CD4-positive, alpha-beta memory T cell (primary cell): Measurements from ENCODE around the gene ATRNL1. TPM values are rescaled to one million over a fixed set of nuclear protein-coding genes. Genes with fewer than 3 reads are reported as not detected.
A peak's percentile ranks its signal among the peaks of the same experiment; 100 is the strongest.

ENCODE experiments used
- CTCF ChIA-PET: fragments of 350-600 bp; sonication (Branson Sonifier 250); formaldehyde crosslinking; loops from one replicate; lab custom pipeline; 2021; ENCODE audit warnings: inconsistent platforms; ENCODE audit not compliant: partially characterized antibody; lab: Charles Lee
- POLR2A ChIA-PET: fragments of 350-600 bp; sonication (Branson Sonifier 250); formaldehyde crosslinking; loops from one replicate; lab custom pipeline; 2021; ENCODE audit not compliant: partially characterized antibody; lab: Charles Lee
- DNase-seq, 5 donors: peaks; one replicate each; pipeline versions ENCODE4 v3.0.0 to v3.0.0-alpha.2; 2020 to 2022; ENCODE audit warnings: mixed read lengths in 1 of 5
- H3K27ac ChIP-seq: one replicate; pipeline ENCODE4 v1.7.0; 2013; ENCODE audit warnings: low read depth, low read length
- H3K27me3 ChIP-seq: 2 replicates; pipeline ENCODE4 v1.7.0; 2013; ENCODE audit warnings: mild to moderate bottlenecking, low read length, moderate library complexity; ENCODE audit not compliant: insufficient read depth
- H3K36me3 ChIP-seq: 2 replicates; pipeline ENCODE4 v1.7.0; 2013; ENCODE audit warnings: mild to moderate bottlenecking, low read length, moderate library complexity; ENCODE audit not compliant: insufficient read depth
- H3K4me1 ChIP-seq: 2 replicates; pipeline ENCODE4 v1.7.0; 2013; ENCODE audit warnings: mild to moderate bottlenecking, low read length, moderate library complexity; ENCODE audit not compliant: insufficient read depth
- H3K4me3 ChIP-seq, 2 donors: one replicate each; pipeline ENCODE4 v1.7.0; 2013; ENCODE audit warnings: low read length in 2 of 2, mild to moderate bottlenecking in 1 of 2
- H3K9me3 ChIP-seq, 2 donors: one replicate each; pipeline ENCODE4 v1.7.0; 2013; ENCODE audit warnings: low read length in 2 of 2, control low read depth in 1 of 2; ENCODE audit not compliant: control insufficient read depth in 1 of 2
- H3K27ac Mint-ChIP-seq, 7 donors: one replicate each; pipeline ENCODE4 v1.8.0; 2020 to 2021; ENCODE audit warnings: mixed read lengths in 7 of 7, mild to moderate bottlenecking in 6 of 7, inconsistent platforms in 3 of 7, moderate library complexity in 3 of 7
- H3K27me3 Mint-ChIP-seq, 2 donors: one replicate each; pipeline ENCODE4 v1.8.0; 2020 to 2021; ENCODE audit warnings: mixed read lengths in 2 of 2
- H3K36me3 Mint-ChIP-seq, 2 donors: one replicate each; pipeline ENCODE4 v1.8.0; 2020 to 2021; ENCODE audit warnings: mixed read lengths in 2 of 2, inconsistent platforms in 1 of 2, mild to moderate bottlenecking in 1 of 2
- H3K4me1 Mint-ChIP-seq, 4 donors: one replicate each; pipeline ENCODE4 v1.8.0; 2020 to 2021; ENCODE audit warnings: mixed read lengths in 4 of 4, mild to moderate bottlenecking in 1 of 4
- H3K4me3 Mint-ChIP-seq, 8 donors: one replicate each; pipeline ENCODE4 v1.8.0; 2020 to 2021; ENCODE audit warnings: mixed read lengths in 8 of 8, mild to moderate bottlenecking in 7 of 8, moderate library complexity in 6 of 8, inconsistent platforms in 3 of 8
- H3K9me3 Mint-ChIP-seq, 8 donors: one replicate each; pipeline ENCODE4 v1.8.0; 2020 to 2021; ENCODE audit warnings: mixed read lengths in 8 of 8, mild to moderate bottlenecking in 5 of 8, inconsistent platforms in 3 of 8, moderate library complexity in 1 of 8
- intact Hi-C: fragments of 100-400 bp; cut with micrococcal nuclease; formaldehyde crosslinking; loops from one replicate; pipeline ENCODE4 v1.15.1; 2023
- polyA plus RNA-seq, 2 donors: library from polyadenylated mRNA; unstranded; fragments of 300-500 nt; fragmentation: Illumina TruSeq; gene quantifications; one replicate each; pipeline ENCODE4 v1.2.3, GENCODE V29; 2021
- total RNA-seq, 2 experiments: library from RNA; stranded (reverse); gene quantifications; one replicate each; pipeline ENCODE4 v1.2.3, GENCODE V29; 2021

Gene ATRNL1
- total and polyA plus RNA-seq, 4 experiments from 2014 or later = 0.23 to 0.50 TPM; not detected in 2

- ChIA-PET CTCF (no interaction called here), POLR2A (no interaction called here)
- H3K36me3 Mint-ChIP-seq = no peaks in the 10 kb centered on the region
These were observed 29.2 kb upstream of the ATRNL1 start for GRCh38 chr10:115063701-115064658.

GRCh38 chr10:115065801-115066200 lies 27.4 kb upstream of the ATRNL1 start:
- intact Hi-C loops = no loop called here
- no peak for DNase-seq
- Histone ChIP-seq H3K36me3 (no peaks in the 10 kb centered on the region), H3K27me3 (peaks cover 3% of the 10 kb centered on the region), H3K27ac (no peak overlapping the region), H3K4me3 (no peak overlapping the region), H3K4me1 (no peaks in the 10 kb centered on the region), H3K9me3 (no peaks in the 10 kb centered on the region)
- Mint-ChIP-seq H3K27ac (no peak overlapping the region), H3K36me3 (no peaks in the 10 kb centered on the region), H3K4me1 (no peaks in the 10 kb centered on the region), H3K9me3 (no peaks in the 10 kb centered on the region), H3K4me3 (no peak overlapping the region), H3K27me3 (peaks cover 11% of the 10 kb centered on the region in 2 donors)
- ChIA-PET POLR2A (no interaction called here), CTCF (no interaction called here)

More at GRCh38 chr10:115063701-115064658, 29.2 kb upstream of the ATRNL1 start:
- Histone ChIP-seq H3K36me3 (no peaks in the 10 kb centered on the region), H3K27ac (no peak overlapping the region), H3K27me3 (no peaks in the 10 kb centered on the region), H3K4me3 (no peak overlapping the region), H3K9me3 (no peaks in the 10 kb centered on the region), H3K4me1 (no peaks in the 10 kb centered on the region)
- Mint-ChIP-seq H3K27me3 (peaks cover 11 to 15% of the 10 kb centered on the region in 2 donors), H3K4me3 (no peak overlapping the region), H3K9me3 (no peaks in the 10 kb centered on the region), H3K27ac (no peak overlapping the region), H3K4me1 (no peaks in the 10 kb centered on the region)
- intact Hi-C loops = no loop called here
- no peak for DNase-seq

GRCh38 chr10:115066528-115066927 lies 26.6 kb upstream of the ATRNL1 start:
- Mint-ChIP-seq H3K27me3 (peaks cover 11% of the 10 kb centered on the region in 2 donors), H3K9me3 (no peaks in the 10 kb centered on the region), H3K4me3 (no peak overlapping the region), H3K4me1 (no peaks in the 10 kb centered on the region), H3K27ac (no peak overlapping the region), H3K36me3 (no peaks in the 10 kb centered on the region)
- intact Hi-C loops = no loop called here
- no peak for DNase-seq
- ChIA-PET POLR2A (no interaction called here), CTCF (no interaction called here)
- no peaks in the 10 kb centered on the region for H3K4me1 ChIP-seq
- H3K9me3 ChIP-seq = no peaks in the 10 kb centered on the region
- no peak overlapping the region for H3K4me3 ChIP-seq
- no peak overlapping the region for H3K27ac ChIP-seq
- no peaks in the 10 kb centered on the region for H3K36me3 ChIP-seq
- H3K27me3 ChIP-seq = peaks cover 3% of the 10 kb centered on the region

- H3K4me3 Mint-ChIP-seq = no peak overlapping the region
- ChIA-PET CTCF (no interaction called here), POLR2A (no interaction called here)
- DNase-seq = no peak
- peaks cover 6 to 7% of the 10 kb centered on the region in 2 donors for H3K27me3 Mint-ChIP-seq
- H3K36me3 ChIP-seq = no peaks in the 10 kb centered on the region
- peaks cover 0 to 3% (median 0%) of the 10 kb centered on the region in 8 donors for H3K9me3 Mint-ChIP-seq
- intact Hi-C loops = no loop called here
- no peak overlapping the region for H3K4me3 ChIP-seq
- H3K4me1 Mint-ChIP-seq = no peaks in the 10 kb centered on the region
- no peak overlapping the region for H3K27ac Mint-ChIP-seq
- H3K27me3 ChIP-seq = peaks cover 3% of the 10 kb centered on the region
- no peak overlapping the region for H3K27ac ChIP-seq
- no peaks in the 10 kb centered on the region for H3K4me1 ChIP-seq
- H3K9me3 ChIP-seq = no peaks in the 10 kb centered on the region
- H3K36me3 Mint-ChIP-seq = no peaks in the 10 kb centered on the region
These were observed 19.4 kb upstream of the ATRNL1 start for GRCh38 chr10:115073796-115074195.

GRCh38 chr10:115082506-115082905 lies 10.7 kb upstream of the ATRNL1 start:
- Histone ChIP-seq H3K27ac (no peak overlapping the region), H3K36me3 (no peaks in the 10 kb centered on the region), H3K4me3 (no peak overlapping the region), H3K4me1 (no peaks in the 10 kb centered on the region), H3K9me3 (no peaks in the 10 kb centered on the region), H3K27me3 (no peaks in the 10 kb centered on the region)
- Mint-ChIP-seq H3K27me3 (peaks cover 7 to 9% of the 10 kb centered on the region in 2 donors), H3K27ac (no peak overlapping the region), H3K4me3 (no peak overlapping the region), H3K36me3 (no peaks in the 10 kb centered on the region), H3K9me3 (peaks cover 0 to 18% (median 10%) of the 10 kb centered on the region in 8 donors), H3K4me1 (no peaks in the 10 kb centered on the region)
- ChIA-PET POLR2A (no interaction called here), CTCF (no interaction called here)
- intact Hi-C loops = no loop called here
- DNase-seq = no peak

GRCh38 chr10:115084277-115084850 lies 8.8 kb upstream of the ATRNL1 start:
- no peaks in the 10 kb centered on the region for H3K36me3 Mint-ChIP-seq
- peaks cover 5 to 6% of the 10 kb centered on the region in 2 donors for H3K27me3 Mint-ChIP-seq
- no peaks in the 10 kb centered on the region for H3K9me3 ChIP-seq
- H3K4me3 ChIP-seq = no peak overlapping the region
- no peaks in the 10 kb centered on the region for H3K4me1 Mint-ChIP-seq
- no peak for DNase-seq
- ChIA-PET POLR2A (no interaction called here), CTCF (no interaction called here)
- intact Hi-C loops = no loop called here
- H3K27ac Mint-ChIP-seq = no peak overlapping the region
- no peaks in the 10 kb centered on the region for H3K27me3 ChIP-seq
- no peak overlapping the region for H3K4me3 Mint-ChIP-seq
- no peaks in the 10 kb centered on the region for H3K4me1 ChIP-seq
- no peak overlapping the region for H3K27ac ChIP-seq
- H3K36me3 ChIP-seq = no peaks in the 10 kb centered on the region
- H3K9me3 Mint-ChIP-seq = peaks cover 0 to 16% (median 10%) of the 10 kb centered on the region in 8 donors

GRCh38 chr10:115091161-115091560 lies 2.0 kb upstream of the ATRNL1 start:
- peaks cover 0 to 12% (median 5%) of the 10 kb centered on the region in 8 donors for H3K9me3 Mint-ChIP-seq
- Histone ChIP-seq H3K27ac (no peak overlapping the region), H3K9me3 (no peaks in the 10 kb centered on the region), H3K4me3 (no peak overlapping the region), H3K27me3 (peaks cover 16% of the 10 kb centered on the region), H3K4me1 (no peaks in the 10 kb centered on the region), H3K36me3 (no peaks in the 10 kb centered on the region)
- peak overlapping the region in 2 of 8 donors; percentile 1 to 80 for H3K4me3 Mint-ChIP-seq
- H3K4me1 Mint-ChIP-seq = peaks cover 9 to 18% (median 13%) of the 10 kb centered on the region in 4 donors
- ChIA-PET POLR2A (no interaction called here), CTCF (no interaction called here)
- H3K36me3 Mint-ChIP-seq = no peaks in the 10 kb centered on the region
- no peak overlapping the region for H3K27ac Mint-ChIP-seq
- no peak for DNase-seq
- peaks cover 32 to 33% of the 10 kb centered on the region in 2 donors for H3K27me3 Mint-ChIP-seq
- intact Hi-C loops = no loop called here
